ENCODE results near the gene SHB. TPM values are rescaled to one million over a fixed set of nuclear protein-coding genes. Genes with fewer than 3 reads are reported as not detected.

The SHB gene
- total RNA-seq, 4 donors from 2014 or later: 18.4 to 27.5 (median 22.0) TPM

GRCh38 chr9:38107405-38107804 lies 38.4 kb upstream of the SHB start:
- no peak for TF ChIP-seq CTCF (IDR thresholded peaks at IDR 0.05)
- intact Hi-C loops (cut with DNase I): no loop called here
- no peak overlapping the region for H3K27ac ChIP-seq
- no peaks in the 10 kb centered on the region for H3K27me3 ChIP-seq
- H3K36me3 ChIP-seq: no peaks in the 10 kb centered on the region
- no peak overlapping the region for H3K4me3 ChIP-seq (replicated peaks in 1 of 3)
- peaks cover 0 to 11% of the 10 kb centered on the region in 2 donors for H3K4me1 ChIP-seq
- no peaks in the 10 kb centered on the region for H3K9me3 ChIP-seq
- no peak for DNase-seq
- 93 to 94% methylated on average over 3 of the region's 3 CpGs for WGBS, 2 donors

GRCh38 chr9:38106488-38106887 lies 37.5 kb upstream of the SHB start:
- 86 to 94% methylated on average over 3 of the region's 3 CpGs for WGBS, 2 donors
- DNase-seq: no peak
- no peaks in the 10 kb centered on the region for H3K27me3 ChIP-seq
- H3K4me1 ChIP-seq: peaks cover 0 to 11% of the 10 kb centered on the region in 2 donors
- no peaks in the 10 kb centered on the region for H3K9me3 ChIP-seq
- H3K36me3 ChIP-seq: no peaks in the 10 kb centered on the region
- H3K4me3 ChIP-seq (replicated peaks in 1 of 3): no peak overlapping the region
- no peak overlapping the region for H3K27ac ChIP-seq
- TF ChIP-seq CTCF (IDR thresholded peaks at IDR 0.05) (no peak), POLR2A (IDR thresholded peaks at IDR 0.05) (no peak)
- intact Hi-C loops (cut with DNase I): no loop called here

- no peaks in the 10 kb centered on the region for H3K27me3 ChIP-seq
- no peak overlapping the region for H3K4me3 ChIP-seq (replicated peaks in 1 of 3)
- intact Hi-C loops (cut with DNase I): no loop called here
- no peaks in the 10 kb centered on the region for H3K36me3 ChIP-seq
- DNase-seq: no peak
- 93 to 96% methylated on average over 2 of the region's 2 CpGs for WGBS, 2 donors
- H3K9me3 ChIP-seq: no peaks in the 10 kb centered on the region
- no peak overlapping the region for H3K27ac ChIP-seq
- peaks cover 0 to 7% of the 10 kb centered on the region in 2 donors for H3K4me1 ChIP-seq
- no peak for TF ChIP-seq CTCF (IDR thresholded peaks at IDR 0.05)
- no peak for TF ChIP-seq POLR2A (IDR thresholded peaks at IDR 0.05)
These were observed 34.3 kb upstream of the SHB start for GRCh38 chr9:38103340-38103739.

- Histone ChIP-seq H3K4me3 (replicated peaks in 1 of 3) (no peak overlapping the region), H3K27ac (no peak overlapping the region), H3K36me3 (no peaks in the 10 kb centered on the region), H3K4me1 (no peaks in the 10 kb centered on the region), H3K27me3 (no peaks in the 10 kb centered on the region), H3K9me3 (no peaks in the 10 kb centered on the region)
- intact Hi-C loops (cut with DNase I): no loop called here
- 90 to 93% methylated on average over 5 of the region's 5 CpGs for WGBS, 2 donors
- DNase-seq: no peak
- TF ChIP-seq CTCF (IDR thresholded peaks at IDR 0.05): no peak
- no peak for TF ChIP-seq POLR2A (IDR thresholded peaks at IDR 0.05)
These were observed 32.4 kb upstream of the SHB start for GRCh38 chr9:38101423-38101822.

GRCh38 chr9:38096238-38096805 lies 27.3 kb upstream of the SHB start:
- no peak for DNase-seq
- H3K27ac ChIP-seq: no peak overlapping the region
- 93% methylated on average over 5 of the region's 5 CpGs for WGBS, 2 donors
- no peak overlapping the region for H3K4me3 ChIP-seq (replicated peaks in 1 of 3)
- no peaks in the 10 kb centered on the region for H3K27me3 ChIP-seq
- H3K36me3 ChIP-seq: no peaks in the 10 kb centered on the region
- intact Hi-C loops (cut with DNase I): no loop called here
- H3K9me3 ChIP-seq: no peaks in the 10 kb centered on the region
- TF ChIP-seq POLR2A (IDR thresholded peaks at IDR 0.05) (no peak), CTCF (IDR thresholded peaks at IDR 0.05) (no peak)
- no peaks in the 10 kb centered on the region for H3K4me1 ChIP-seq

Measured in thyroid gland (tissue), 4 donors.